Measurements from ENCODE around the gene TEP1. TPM values are rescaled to one million over a fixed set of nuclear protein-coding genes. Genes with fewer than 3 reads are reported as not detected.
"Not testable (repeated sequence)": the region's sequence is repeated elsewhere in the genome, so short reads cannot be mapped to it uniquely, and the experiment has no call there.

The TEP1 gene
- total RNA-seq, 2 donors from 2014 or later, result 36.9 to 43.9 TPM

GRCh38 chr14:20375471-20375870 is 37.8 kb downstream of the TEP1 start:
- peaks cover 23% of the 10 kb centered on the region for H3K36me3 Mint-ChIP-seq (ENCODE audit: low read depth)
- DNase-seq, result no peak
- H3K9me3 ChIP-seq (ENCODE audit: control insufficient read depth, low read length, poor library complexity, severe bottlenecking), result no peaks in the 10 kb centered on the region
- peak overlapping the region; percentile 27 for H3K27ac Mint-ChIP-seq
- no peaks in the 10 kb centered on the region for H3K27me3 Mint-ChIP-seq
- peaks cover 3% of the 10 kb centered on the region for H3K4me1 Mint-ChIP-seq
- H3K4me3 Mint-ChIP-seq, result no peak overlapping the region
- ATAC-seq, result no peak

- H3K9me3 ChIP-seq (ENCODE audit: control insufficient read depth, low read length, poor library complexity, severe bottlenecking), result no peaks in the 10 kb centered on the region
- DNase-seq, result no peak
- Mint-ChIP-seq H3K27ac (peak overlapping the region; percentile 74), H3K4me1 (peaks cover 3% of the 10 kb centered on the region), H3K4me3 (no peak overlapping the region), H3K36me3 (ENCODE audit: low read depth) (peaks cover 17% of the 10 kb centered on the region), H3K27me3 (no peaks in the 10 kb centered on the region)
- ATAC-seq, result no peak
Observed at GRCh38 chr14:20372796-20373195, 40.5 kb downstream of the TEP1 start.

- H3K4me3 Mint-ChIP-seq, result no peak overlapping the region
Observed at GRCh38 chr14:20365928-20366327, 47.4 kb downstream of the TEP1 start.

GRCh38 chr14:20358474-20358873 is 54.8 kb downstream of the TEP1 start:
- not testable (repeated sequence) for H3K9me3 ChIP-seq (ENCODE audit: control insufficient read depth, low read length, poor library complexity, severe bottlenecking); H3K4me3 Mint-ChIP-seq; ATAC-seq; DNase-seq; H3K36me3 Mint-ChIP-seq (ENCODE audit: low read depth); H3K4me1 Mint-ChIP-seq; H3K27me3 Mint-ChIP-seq
- peak overlapping the region; percentile 67 for H3K27ac Mint-ChIP-seq

More at GRCh38 chr14:20365928-20366327, 47.4 kb downstream of the TEP1 start:
- ATAC-seq, result no peak
- Mint-ChIP-seq H3K36me3 (ENCODE audit: low read depth) (peaks cover 8% of the 10 kb centered on the region), H3K27ac (no peak overlapping the region), H3K27me3 (no peaks in the 10 kb centered on the region), H3K4me1 (no peaks in the 10 kb centered on the region)
- H3K9me3 ChIP-seq (ENCODE audit: control insufficient read depth, low read length, poor library complexity, severe bottlenecking), result no peaks in the 10 kb centered on the region
- DNase-seq, result no peak

- Mint-ChIP-seq H3K36me3 (ENCODE audit: low read depth) (peaks cover 4% of the 10 kb centered on the region), H3K27me3 (no peaks in the 10 kb centered on the region), H3K27ac (no peak overlapping the region), H3K4me1 (peaks cover 2% of the 10 kb centered on the region), H3K4me3 (no peak overlapping the region)
- H3K9me3 ChIP-seq (ENCODE audit: control insufficient read depth, low read length, poor library complexity, severe bottlenecking), result no peaks in the 10 kb centered on the region
- no peak for DNase-seq
- ATAC-seq, result no peak
Observed at GRCh38 chr14:20356422-20356821, 56.9 kb downstream of the TEP1 start.

GRCh38 chr14:20350860-20351259 is 62.4 kb downstream of the TEP1 start:
- no peak for ATAC-seq
- DNase-seq, result no peak
- Mint-ChIP-seq H3K27ac (no peak overlapping the region), H3K36me3 (ENCODE audit: low read depth) (peaks cover 2% of the 10 kb centered on the region), H3K4me1 (no peaks in the 10 kb centered on the region), H3K4me3 (no peak overlapping the region), H3K27me3 (no peaks in the 10 kb centered on the region)
- no peaks in the 10 kb centered on the region for H3K9me3 ChIP-seq (ENCODE audit: control insufficient read depth, low read length, poor library complexity, severe bottlenecking)

- Mint-ChIP-seq H3K27ac (no peak overlapping the region), H3K4me3 (no peak overlapping the region), H3K4me1 (peaks cover 5% of the 10 kb centered on the region), H3K36me3 (ENCODE audit: low read depth) (peaks cover 5% of the 10 kb centered on the region), H3K27me3 (no peaks in the 10 kb centered on the region)
- H3K9me3 ChIP-seq (ENCODE audit: control insufficient read depth, low read length, poor library complexity, severe bottlenecking), result no peaks in the 10 kb centered on the region
- no peak for ATAC-seq
- no peak for DNase-seq
Observed at GRCh38 chr14:20350282-20350681, 63.0 kb downstream of the TEP1 start.

GRCh38 chr14:20347747-20348146 is 65.6 kb downstream of the TEP1 start:
- no peaks in the 10 kb centered on the region for H3K27me3 Mint-ChIP-seq
- no peak for ATAC-seq
- no peak for DNase-seq
- H3K27ac Mint-ChIP-seq, result peak overlapping the region; percentile 60
- H3K4me3 Mint-ChIP-seq, result no peak overlapping the region
- H3K4me1 Mint-ChIP-seq, result peaks cover 16% of the 10 kb centered on the region
- H3K9me3 ChIP-seq (ENCODE audit: control insufficient read depth, low read length, poor library complexity, severe bottlenecking), result no peaks in the 10 kb centered on the region
- peaks cover 4% of the 10 kb centered on the region for H3K36me3 Mint-ChIP-seq (ENCODE audit: low read depth)

- no peaks in the 10 kb centered on the region for H3K9me3 ChIP-seq (ENCODE audit: control insufficient read depth, low read length, poor library complexity, severe bottlenecking)
- Mint-ChIP-seq H3K27me3 (no peaks in the 10 kb centered on the region), H3K4me1 (peaks cover 16% of the 10 kb centered on the region), H3K4me3 (no peak overlapping the region), H3K36me3 (ENCODE audit: low read depth) (peaks cover 4% of the 10 kb centered on the region), H3K27ac (no peak overlapping the region)
- ATAC-seq (no peak), DNase-seq (no peak)
Observed at GRCh38 chr14:20346713-20347112, 66.6 kb downstream of the TEP1 start.

GRCh38 chr14:20345366-20345765 is 67.9 kb downstream of the TEP1 start:
- Mint-ChIP-seq H3K4me3 (no peak overlapping the region), H3K4me1 (peaks cover 16% of the 10 kb centered on the region), H3K27ac (peak overlapping the region; percentile 66), H3K36me3 (ENCODE audit: low read depth) (peaks cover 4% of the 10 kb centered on the region), H3K27me3 (no peaks in the 10 kb centered on the region)
- H3K9me3 ChIP-seq (ENCODE audit: control insufficient read depth, low read length, poor library complexity, severe bottlenecking), result no peaks in the 10 kb centered on the region
- DNase-seq (no peak), ATAC-seq (no peak)

- H3K4me3 Mint-ChIP-seq, result peak overlapping the region; percentile 97
- H3K4me1 Mint-ChIP-seq, result peaks cover 18% of the 10 kb centered on the region
- peaks cover 4% of the 10 kb centered on the region for H3K36me3 Mint-ChIP-seq (ENCODE audit: low read depth)
- no peaks in the 10 kb centered on the region for H3K9me3 ChIP-seq (ENCODE audit: control insufficient read depth, low read length, poor library complexity, severe bottlenecking)
- ATAC-seq (no peak), DNase-seq (no peak)
- no peaks in the 10 kb centered on the region for H3K27me3 Mint-ChIP-seq
- peak overlapping the region; percentile 95 for H3K27ac Mint-ChIP-seq
Observed at GRCh38 chr14:20343862-20344220, 69.5 kb downstream of the TEP1 start.

GRCh38 chr14:20343092-20343861 is 70.0 kb downstream of the TEP1 start, which contains the start of gene PARP2:
Gene PARP2 (plus strand): TSS chr14:20343635. CDS start chr14:20343642, 7 bp downstream.
- Mint-ChIP-seq H3K4me1 (peaks cover 18% of the 10 kb centered on the region), H3K36me3 (ENCODE audit: low read depth) (peaks cover 4% of the 10 kb centered on the region), H3K27ac (peak within 1 kb of the TSS; percentile 95)

GRCh38 chr14:20341646-20342045 is 71.7 kb downstream of the TEP1 start:
- Mint-ChIP-seq H3K27me3 (no peaks in the 10 kb centered on the region), H3K27ac (peak overlapping the region; percentile 95), H3K36me3 (ENCODE audit: low read depth) (peaks cover 4% of the 10 kb centered on the region), H3K4me1 (peaks cover 18% of the 10 kb centered on the region), H3K4me3 (no peak overlapping the region)
- no peak for DNase-seq
- no peaks in the 10 kb centered on the region for H3K9me3 ChIP-seq (ENCODE audit: control insufficient read depth, low read length, poor library complexity, severe bottlenecking)
- ATAC-seq, result no peak

More at GRCh38 chr14:20343092-20343861, 70.0 kb downstream of the TEP1 start, which contains the start of gene PARP2:
- DNase-seq, result peak; percentile 82 to 88 (median 86)
- ATAC-seq, result peak; percentile 86
- H3K4me3 Mint-ChIP-seq, result peak within 1 kb of the TSS; percentile 97
- no peaks in the 10 kb centered on the region for H3K27me3 Mint-ChIP-seq
- H3K9me3 ChIP-seq (ENCODE audit: control insufficient read depth, low read length, poor library complexity, severe bottlenecking), result no peaks in the 10 kb centered on the region

- not testable (repeated sequence) for H3K27ac Mint-ChIP-seq; H3K36me3 Mint-ChIP-seq (ENCODE audit: low read depth); DNase-seq; H3K9me3 ChIP-seq (ENCODE audit: control insufficient read depth, low read length, poor library complexity, severe bottlenecking); H3K27me3 Mint-ChIP-seq; ATAC-seq; H3K4me3 Mint-ChIP-seq
- H3K4me1 Mint-ChIP-seq, result peaks cover 18% of the 10 kb centered on the region
Observed at GRCh38 chr14:20341032-20341431, 72.3 kb downstream of the TEP1 start.

Data from T-helper 17 cell (primary cell).